Measurements from ENCODE around the gene SSR1.

- TF ChIP-seq RBM39 (optimal IDR thresholded peaks at IDR 0.05; ENCODE audit: low read depth, low read length) = no peak
- TF ChIP-seq EZH2 (IDR thresholded peaks at IDR 0.05; ENCODE audit: borderline replicate concordance, low read depth, low read length) = no peak
- TF ChIP-seq RAD21 (CRISPR knock-in tag; conservative IDR thresholded peaks at IDR 0.05 in 1 of 2, IDR thresholded peaks at IDR 0.05 in 1 of 2) = no peak
- no peak for TF ChIP-seq ELF4 (CRISPR knock-in tag; IDR thresholded peaks at IDR 0.05)
- TF ChIP-seq BCL6 (CRISPR knock-in tag; IDR thresholded peaks at IDR 0.05) = no peak
- TF ChIP-seq BRF2 (IDR thresholded peaks at IDR 0.05; ENCODE audit: borderline replicate concordance, insufficient read depth, insufficient read length) = no peak
- no peak for TF ChIP-seq MAX (CRISPR knock-in tag; IDR thresholded peaks at IDR 0.05)
- no peak for TF ChIP-seq E4F1 (CRISPR knock-in tag; IDR thresholded peaks at IDR 0.05; ENCODE audit: borderline replicate concordance)
- TF ChIP-seq ZSCAN32 (CRISPR knock-in tag; IDR thresholded peaks at IDR 0.05) = no peak
- no peak for TF ChIP-seq ZSCAN29 (IDR thresholded peaks at IDR 0.05)
- TF ChIP-seq ZNF778 (CRISPR knock-in tag; IDR thresholded peaks at IDR 0.05) = no peak
- no peak for TF ChIP-seq RNF219 (CRISPR knock-in tag; IDR thresholded peaks at IDR 0.05)
- no peak for TF ChIP-seq ZFP91 (CRISPR knock-in tag; IDR thresholded peaks at IDR 0.05)
- TF ChIP-seq CTCF (IDR thresholded peaks at IDR 0.05 in 2 of 3, conservative IDR thresholded peaks at IDR 0.05 in 1 of 3; ENCODE audit: insufficient read depth in 2 of 3, low read depth in 1 of 3, low read length in 3 of 3) = no peak
Measured at GRCh38 chr6:7298113-7298512, 14.9 kb downstream of the SSR1 start.
